ENCODE data around the gene ANKRD13D. TPM values are rescaled to one million over a fixed set of nuclear protein-coding genes. Genes with fewer than 3 reads are reported as not detected.
A peak's percentile ranks its signal among the peaks of the same experiment; 100 is the strongest.

The ANKRD13D gene
- polyA plus RNA-seq, 4 donors, result 7.8 to 26.0 (median 20.1) TPM

GRCh38 chr11:67310246-67311050 lies 21.3 kb downstream of the ANKRD13D start:
- 90 to 96% (median 91%) methylated on average over 18 to 19 of the region's 19 CpGs for WGBS, 3 donors
- Histone ChIP-seq H3K4me1 (ENCODE audit: control insufficient read depth in 3 of 3, insufficient read depth in 2 of 3, low read depth in 1 of 3, low read length in 2 of 3) (peaks cover 0 to 16% (median 2%) of the 10 kb centered on the region in 3 donors), H3K4me3 (ENCODE audit: low read depth in 1 of 3, low read length in 3 of 3) (no peak overlapping the region), H3K27ac (ENCODE audit: low read depth in 1 of 3, low read length in 2 of 3) (no peak overlapping the region), H3K36me3 (ENCODE audit: control insufficient read depth in 3 of 3, insufficient read depth in 2 of 3, low read depth in 1 of 3, low read length in 3 of 3) (peaks cover 5 to 67% (median 11%) of the 10 kb centered on the region in 3 donors), H3K27me3 (ENCODE audit: control insufficient read depth in 3 of 3, insufficient read depth in 3 of 3, low read length in 3 of 3) (no peaks in the 10 kb centered on the region), H3K9me3 (ENCODE audit: control insufficient read depth in 2 of 2, insufficient read depth in 1 of 2, low read depth in 1 of 2, low read length in 1 of 2) (no peaks in the 10 kb centered on the region)
- FAIRE-seq (no peak), DNase-seq (no peak)

GRCh38 chr11:67311051-67311555 lies 22.0 kb downstream of the ANKRD13D start:
- H3K27ac ChIP-seq (ENCODE audit: low read depth in 1 of 3, low read length in 2 of 3), result no peak overlapping the region
- no peaks in the 10 kb centered on the region for H3K9me3 ChIP-seq (ENCODE audit: control insufficient read depth in 2 of 2, insufficient read depth in 1 of 2, low read depth in 1 of 2, low read length in 1 of 2)
- no peak overlapping the region for H3K4me3 ChIP-seq (ENCODE audit: low read depth in 1 of 3, low read length in 3 of 3)
- 86 to 88% (median 87%) methylated on average over 16 to 18 of the region's 18 CpGs for WGBS, 3 donors
- peaks cover 0 to 16% (median 2%) of the 10 kb centered on the region in 3 donors for H3K4me1 ChIP-seq (ENCODE audit: control insufficient read depth in 3 of 3, insufficient read depth in 2 of 3, low read depth in 1 of 3, low read length in 2 of 3)
- H3K27me3 ChIP-seq (ENCODE audit: control insufficient read depth in 3 of 3, insufficient read depth in 3 of 3, low read length in 3 of 3), result no peaks in the 10 kb centered on the region
- no peak for FAIRE-seq
- H3K36me3 ChIP-seq (ENCODE audit: control insufficient read depth in 3 of 3, insufficient read depth in 2 of 3, low read depth in 1 of 3, low read length in 3 of 3), result peaks cover 5 to 64% (median 11%) of the 10 kb centered on the region in 3 donors
- DNase-seq, result no peak

GRCh38 chr11:67311556-67312082 lies 22.5 kb downstream of the ANKRD13D start:
- WGBS, 3 donors, result 81 to 90% (median 86%) methylated on average over 14 to 15 of the region's 15 CpGs
- H3K4me1 ChIP-seq (ENCODE audit: control insufficient read depth in 3 of 3, insufficient read depth in 2 of 3, low read depth in 1 of 3, low read length in 2 of 3), result peaks cover 0 to 16% (median 2%) of the 10 kb centered on the region in 3 donors
- DNase-seq, result peak in 1 of 2 donors; percentile 21
- no peak for FAIRE-seq
- H3K27ac ChIP-seq (ENCODE audit: low read depth in 1 of 3, low read length in 2 of 3), result peak overlapping the region in 1 of 3 donors; percentile 68
- H3K9me3 ChIP-seq (ENCODE audit: control insufficient read depth in 2 of 2, insufficient read depth in 1 of 2, low read depth in 1 of 2, low read length in 1 of 2), result no peaks in the 10 kb centered on the region
- H3K4me3 ChIP-seq (ENCODE audit: low read depth in 1 of 3, low read length in 3 of 3), result no peak overlapping the region
- H3K27me3 ChIP-seq (ENCODE audit: control insufficient read depth in 3 of 3, insufficient read depth in 3 of 3, low read length in 3 of 3), result no peaks in the 10 kb centered on the region
- H3K36me3 ChIP-seq (ENCODE audit: control insufficient read depth in 3 of 3, insufficient read depth in 2 of 3, low read depth in 1 of 3, low read length in 3 of 3), result peaks cover 5 to 58% (median 11%) of the 10 kb centered on the region in 3 donors

GRCh38 chr11:67312187-67313021 lies 23.3 kb downstream of the ANKRD13D start:
- FAIRE-seq, result no peak
- DNase-seq, result peak; percentile 72 to 81
- H3K4me3 ChIP-seq (ENCODE audit: low read depth in 1 of 3, low read length in 3 of 3), result no peak overlapping the region
- H3K27me3 ChIP-seq (ENCODE audit: control insufficient read depth in 3 of 3, insufficient read depth in 3 of 3, low read length in 3 of 3), result no peaks in the 10 kb centered on the region
- WGBS, 3 donors, result 33 to 62% (median 53%) methylated on average over 22 of the region's 22 CpGs
- H3K9me3 ChIP-seq (ENCODE audit: control insufficient read depth in 2 of 2, insufficient read depth in 1 of 2, low read depth in 1 of 2, low read length in 1 of 2), result no peaks in the 10 kb centered on the region
- peak overlapping the region; percentile 41 to 68 (median 67) for H3K27ac ChIP-seq (ENCODE audit: low read depth in 1 of 3, low read length in 2 of 3)
- H3K4me1 ChIP-seq (ENCODE audit: control insufficient read depth in 3 of 3, insufficient read depth in 2 of 3, low read depth in 1 of 3, low read length in 2 of 3), result peaks cover 0 to 16% (median 2%) of the 10 kb centered on the region in 3 donors
- peaks cover 5 to 51% (median 11%) of the 10 kb centered on the region in 3 donors for H3K36me3 ChIP-seq (ENCODE audit: control insufficient read depth in 3 of 3, insufficient read depth in 2 of 3, low read depth in 1 of 3, low read length in 3 of 3)

- peaks cover 3 to 42% (median 5%) of the 10 kb centered on the region in 3 donors for H3K36me3 ChIP-seq (ENCODE audit: control insufficient read depth in 3 of 3, insufficient read depth in 2 of 3, low read depth in 1 of 3, low read length in 3 of 3)
- H3K9me3 ChIP-seq (ENCODE audit: control insufficient read depth in 2 of 2, insufficient read depth in 1 of 2, low read depth in 1 of 2, low read length in 1 of 2), result no peaks in the 10 kb centered on the region
- H3K27ac ChIP-seq (ENCODE audit: low read depth in 1 of 3, low read length in 2 of 3), result peak overlapping the region in 2 of 3 donors; percentile 67 to 68
- peaks cover 0 to 16% (median 2%) of the 10 kb centered on the region in 3 donors for H3K4me1 ChIP-seq (ENCODE audit: control insufficient read depth in 3 of 3, insufficient read depth in 2 of 3, low read depth in 1 of 3, low read length in 2 of 3)
- no peaks in the 10 kb centered on the region for H3K27me3 ChIP-seq (ENCODE audit: control insufficient read depth in 3 of 3, insufficient read depth in 3 of 3, low read length in 3 of 3)
- DNase-seq (no peak), FAIRE-seq (no peak)
- WGBS, 3 donors, result 87 to 89% (median 87%) methylated on average over 11 of the region's 11 CpGs
- H3K4me3 ChIP-seq (ENCODE audit: low read depth in 1 of 3, low read length in 3 of 3), result no peak overlapping the region
Observed at GRCh38 chr11:67313125-67313890, 24.2 kb downstream of the ANKRD13D start.

GRCh38 chr11:67314218-67314617 lies 25.1 kb downstream of the ANKRD13D start:
- Histone ChIP-seq H3K27me3 (ENCODE audit: control insufficient read depth in 3 of 3, insufficient read depth in 3 of 3, low read length in 3 of 3) (no peaks in the 10 kb centered on the region), H3K27ac (ENCODE audit: low read depth in 1 of 3, low read length in 2 of 3) (no peak overlapping the region), H3K9me3 (ENCODE audit: control insufficient read depth in 2 of 2, insufficient read depth in 1 of 2, low read depth in 1 of 2, low read length in 1 of 2) (no peaks in the 10 kb centered on the region), H3K4me3 (ENCODE audit: low read depth in 1 of 3, low read length in 3 of 3) (no peak overlapping the region), H3K4me1 (ENCODE audit: control insufficient read depth in 3 of 3, insufficient read depth in 2 of 3, low read depth in 1 of 3, low read length in 2 of 3) (peaks cover 0 to 16% (median 2%) of the 10 kb centered on the region in 3 donors), H3K36me3 (ENCODE audit: control insufficient read depth in 3 of 3, insufficient read depth in 2 of 3, low read depth in 1 of 3, low read length in 3 of 3) (peaks cover 3 to 32% (median 5%) of the 10 kb centered on the region in 3 donors)
- DNase-seq (no peak), FAIRE-seq (no peak)
- WGBS, 3 donors, result 84 to 86% (median 86%) methylated on average over 2 of the region's 2 CpGs

GRCh38 chr11:67315325-67315909 lies 26.3 kb downstream of the ANKRD13D start:
- DNase-seq (no peak), FAIRE-seq (no peak)
- no peak overlapping the region for H3K4me3 ChIP-seq (ENCODE audit: low read depth in 1 of 3, low read length in 3 of 3)
- H3K27ac ChIP-seq (ENCODE audit: low read depth in 1 of 3, low read length in 2 of 3), result no peak overlapping the region
- H3K36me3 ChIP-seq (ENCODE audit: control insufficient read depth in 3 of 3, insufficient read depth in 2 of 3, low read depth in 1 of 3, low read length in 3 of 3), result peaks cover 0 to 20% (median 3%) of the 10 kb centered on the region in 3 donors
- WGBS, 3 donors, result 78 to 87% (median 82%) methylated on average over 9 of the region's 9 CpGs
- H3K4me1 ChIP-seq (ENCODE audit: control insufficient read depth in 3 of 3, insufficient read depth in 2 of 3, low read depth in 1 of 3, low read length in 2 of 3), result peaks cover 0 to 16% (median 2%) of the 10 kb centered on the region in 3 donors
- H3K9me3 ChIP-seq (ENCODE audit: control insufficient read depth in 2 of 2, insufficient read depth in 1 of 2, low read depth in 1 of 2, low read length in 1 of 2), result no peaks in the 10 kb centered on the region
- no peaks in the 10 kb centered on the region for H3K27me3 ChIP-seq (ENCODE audit: control insufficient read depth in 3 of 3, insufficient read depth in 3 of 3, low read length in 3 of 3)
